GM13976 (cell line): ENCODE results near the gene ITPR2.

Source experiments
- DNase-seq: peaks from one replicate; pipeline ENCODE4 v3.0.0; 2012; ENCODE audit warnings: low spot score
- CTCF ChIP-seq: IDR thresholded peaks from 2 replicates; pipeline ENCODE4 v1.5.1; 2012; ENCODE audit warnings: borderline replicate concordance, mild to moderate bottlenecking; ENCODE audit not compliant: insufficient read depth; ENCODE audit errors: extremely low read depth, missing control alignments, control extremely low read depth
- in situ Hi-C: fragments of 300-500 bp; cut with MboI; formaldehyde crosslinking; loops from one replicate; pipeline ENCODE4 v1.12.0; 2022; ENCODE audit warnings: low sequenced_read_pairs, mixed read lengths, inconsistent platforms; ENCODE audit not compliant: unreplicated experiment

Gene ITPR2

DNA sequence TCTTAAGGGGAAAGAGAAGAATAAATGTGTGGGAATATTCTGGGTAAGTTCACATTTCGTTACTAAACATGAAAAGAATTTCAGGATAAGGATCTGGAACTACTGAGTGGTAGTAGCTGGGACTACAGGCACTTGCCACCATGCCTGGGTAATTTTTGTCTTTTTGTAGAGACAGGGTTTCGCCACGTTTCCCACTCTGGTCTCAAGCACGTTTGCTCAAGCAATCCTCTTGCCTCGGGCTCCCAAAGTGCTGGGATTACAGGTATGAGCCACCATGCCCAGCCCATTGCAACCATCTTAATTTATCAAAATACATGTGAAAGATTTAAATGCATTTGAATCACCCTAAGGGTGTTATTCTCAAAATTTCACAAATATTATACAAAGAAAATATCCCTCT is 26.4 kb downstream of the ITPR2 start:
- in situ Hi-C loops = no loop called here
- DNase-seq = no peak
- TF ChIP-seq CTCF = no peak

- TF ChIP-seq CTCF = no peak
- in situ Hi-C loops = no loop called here
- no peak for DNase-seq
Measured at GRCh38 chr12:26805401-26805971, 27.5 kb downstream of the ITPR2 start.

- no peak for DNase-seq
- in situ Hi-C loops = no loop called here
Measured at GRCh38 chr12:26803552-26803951, 29.4 kb downstream of the ITPR2 start.

DNA sequence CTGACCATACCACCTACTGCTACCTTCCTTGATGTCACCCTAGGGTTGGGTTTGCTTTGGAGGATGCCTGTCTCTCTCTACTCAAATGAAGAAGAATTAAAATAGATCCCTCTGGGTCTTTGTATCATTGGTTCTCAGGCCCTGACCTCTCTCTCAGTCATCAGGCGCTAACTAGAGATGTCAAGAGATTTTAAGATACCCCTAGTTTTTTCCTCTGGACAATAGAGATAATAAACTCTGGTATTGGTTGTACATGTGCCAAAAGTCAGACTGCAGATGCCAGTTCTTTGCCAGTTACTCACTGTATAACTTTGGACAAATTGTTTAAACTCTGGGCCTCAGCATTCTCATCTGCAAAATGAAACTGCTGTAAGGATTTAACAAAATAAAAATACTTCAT is 31.5 kb downstream of the ITPR2 start:
- in situ Hi-C loops = no loop called here
- DNase-seq = no peak
- no peak for TF ChIP-seq CTCF

More at GRCh38 chr12:26803552-26803951, 29.4 kb downstream of the ITPR2 start:
- TF ChIP-seq CTCF = no peak

DNA sequence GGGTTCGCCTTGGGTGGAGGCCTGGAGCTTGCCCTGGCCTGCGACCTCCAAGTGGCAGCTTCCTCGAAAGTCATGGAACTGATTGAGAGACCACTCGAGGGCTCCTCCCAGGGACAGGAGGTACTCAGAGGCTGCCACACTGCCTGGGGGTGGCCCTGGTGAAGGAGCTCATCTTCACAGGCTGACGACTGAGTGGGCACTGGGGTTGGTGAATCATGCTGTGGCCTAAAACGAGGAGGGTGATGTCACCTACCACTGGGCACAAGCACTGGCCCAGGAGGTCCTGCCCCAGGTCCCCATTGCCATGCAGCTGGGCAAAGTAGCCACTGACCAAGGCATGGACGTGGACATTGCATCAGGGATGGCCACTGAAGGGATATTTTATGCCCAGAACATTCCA is 32.1 kb downstream of the ITPR2 start:
- DNase-seq = no peak
- in situ Hi-C loops = no loop called here
- TF ChIP-seq CTCF = no peak

DNA sequence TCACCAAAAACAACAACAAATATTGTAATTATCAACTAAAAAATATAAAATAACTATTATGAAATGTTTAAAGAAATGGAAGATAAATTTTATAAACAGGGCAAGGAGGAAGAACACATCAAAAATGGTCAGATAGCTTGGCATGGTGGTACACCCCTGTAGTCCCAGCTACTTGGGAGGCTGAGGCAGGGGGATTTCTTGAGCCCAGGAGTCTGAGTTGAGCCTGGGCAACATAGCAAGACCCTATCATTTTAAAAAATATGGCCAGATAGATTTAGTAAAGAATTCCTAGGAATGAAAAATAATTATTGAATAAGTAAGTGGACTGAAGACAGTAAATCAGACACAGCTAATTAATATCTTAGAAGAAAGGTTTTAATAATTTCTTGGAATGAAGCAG is 32.6 kb downstream of the ITPR2 start:
- in situ Hi-C loops = no loop called here
- DNase-seq = no peak
- TF ChIP-seq CTCF = no peak
